RPMI7951 (cell line): ENCODE results near the gene TRIM62. TPM values are rescaled to one million over a fixed set of nuclear protein-coding genes. Genes with fewer than 3 reads are reported as not detected.
A peak's percentile ranks its signal among the peaks of the same experiment; 100 is the strongest.

ENCODE experiments used
- DNase-seq: peaks from one replicate; pipeline ENCODE4 v3.0.0-alpha.2; 2012; ENCODE audit warnings: low read depth
- total RNA-seq: library from RNA; depleted of rRNA; stranded (reverse); fragments of >200 nt; shearing (Covaris generic); gene quantifications from 2 replicates; pipeline ENCODE4 v1.2.3, GENCODE V29; 2014

TRIM62 gene
- total RNA-seq, 1 experiment from 2014 or later, result 5.6 TPM

- DNase-seq, result peak; percentile 64
These were observed 642 bp downstream of the TRIM62 start for GRCh38 chr1:33180911-33181890.

DNA sequence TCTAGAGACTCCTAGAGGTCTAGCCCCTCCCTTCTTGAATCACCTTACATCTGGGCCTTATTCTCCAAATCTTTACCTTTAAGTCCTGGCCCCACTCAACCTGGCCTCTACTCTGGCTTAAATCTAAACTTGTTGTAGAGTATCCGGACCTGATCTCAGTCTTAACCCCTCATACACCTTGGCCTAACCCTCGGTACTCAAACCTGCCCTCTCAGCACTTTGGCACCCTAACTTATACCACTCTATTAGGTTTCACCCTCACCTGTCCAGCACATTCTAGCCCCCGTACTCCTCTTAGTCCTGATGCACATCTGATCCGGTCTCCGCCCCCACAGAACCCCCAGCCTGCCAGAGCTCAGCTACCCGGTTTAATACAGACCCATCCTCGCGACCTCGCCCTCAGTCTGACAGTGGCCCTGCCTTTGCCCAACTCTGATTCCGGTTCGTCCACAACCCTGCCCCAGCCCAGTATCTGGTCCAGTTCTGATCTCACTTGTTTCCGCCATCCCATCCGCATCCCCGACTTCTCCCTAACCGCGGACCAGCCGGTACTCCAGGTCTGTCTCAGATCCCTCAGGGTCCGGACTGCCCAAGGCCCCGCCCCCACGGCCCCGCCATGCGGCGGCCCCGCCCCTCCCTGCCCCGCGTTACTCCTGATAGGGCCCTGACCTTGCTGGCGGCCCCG is 1.5 kb downstream of the TRIM62 start:
- DNase-seq, result peak; percentile 91

- DNase-seq, result no peak
These were observed 2.9 kb downstream of the TRIM62 start for GRCh38 chr1:33178836-33179439.

- no peak for DNase-seq
These were observed 3.8 kb downstream of the TRIM62 start for GRCh38 chr1:33177996-33178540.

GRCh38 chr1:33176887-33177286 is 5.0 kb downstream of the TRIM62 start:
- no peak for DNase-seq

- DNase-seq, result peak; percentile 98
These were observed 5.4 kb downstream of the TRIM62 start for GRCh38 chr1:33176362-33176850.

- no peak for DNase-seq
These were observed 6.0 kb downstream of the TRIM62 start for GRCh38 chr1:33175865-33176264.

- DNase-seq, result no peak
These were observed 8.8 kb downstream of the TRIM62 start for GRCh38 chr1:33173091-33173490.

DNA sequence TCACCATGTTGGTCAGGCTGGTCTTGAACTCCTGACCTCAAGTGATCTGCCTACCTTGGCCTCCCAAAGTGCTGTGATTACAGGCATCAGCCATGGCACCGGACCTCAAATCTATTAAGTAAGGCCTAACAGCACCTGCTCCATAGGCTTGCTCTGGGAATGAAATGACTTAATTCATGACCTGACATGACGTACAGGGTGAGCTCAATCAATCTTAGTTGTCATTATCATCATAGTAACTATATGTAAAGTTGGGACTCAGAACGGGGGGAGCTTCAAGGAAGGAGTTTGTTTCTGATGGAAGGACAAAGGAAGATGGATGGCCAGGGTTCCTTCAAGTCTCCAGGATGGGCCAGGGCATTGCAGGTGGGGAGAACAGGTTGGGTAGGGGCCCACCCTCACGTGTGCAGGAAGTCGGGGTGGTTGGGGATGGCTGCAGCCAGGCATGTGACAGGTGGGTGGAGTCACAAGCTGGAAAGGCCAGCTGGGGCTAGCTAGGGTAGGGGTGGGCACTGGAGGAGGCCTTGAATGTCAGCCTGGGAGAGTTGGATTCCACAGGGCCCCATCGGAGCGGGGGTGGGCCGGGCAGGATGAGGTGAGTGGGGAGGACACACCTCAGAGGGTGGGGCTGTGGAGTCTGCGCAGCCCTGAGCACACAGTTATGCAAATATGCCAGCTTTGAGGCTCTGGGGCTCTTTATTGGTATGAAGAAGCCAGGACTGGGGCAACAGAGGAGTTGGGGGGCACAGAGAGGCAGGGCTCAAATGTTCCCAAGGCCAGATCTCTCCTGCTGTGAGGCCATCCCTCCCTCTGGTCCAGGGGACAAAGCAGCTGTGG is 9.6 kb downstream of the TRIM62 start:
- no peak for DNase-seq

- DNase-seq, result peak; percentile 28
These were observed 11.2 kb downstream of the TRIM62 start for GRCh38 chr1:33170351-33171274.

GRCh38 chr1:33169290-33170055 is 12.4 kb downstream of the TRIM62 start:
- no peak for DNase-seq

DNA sequence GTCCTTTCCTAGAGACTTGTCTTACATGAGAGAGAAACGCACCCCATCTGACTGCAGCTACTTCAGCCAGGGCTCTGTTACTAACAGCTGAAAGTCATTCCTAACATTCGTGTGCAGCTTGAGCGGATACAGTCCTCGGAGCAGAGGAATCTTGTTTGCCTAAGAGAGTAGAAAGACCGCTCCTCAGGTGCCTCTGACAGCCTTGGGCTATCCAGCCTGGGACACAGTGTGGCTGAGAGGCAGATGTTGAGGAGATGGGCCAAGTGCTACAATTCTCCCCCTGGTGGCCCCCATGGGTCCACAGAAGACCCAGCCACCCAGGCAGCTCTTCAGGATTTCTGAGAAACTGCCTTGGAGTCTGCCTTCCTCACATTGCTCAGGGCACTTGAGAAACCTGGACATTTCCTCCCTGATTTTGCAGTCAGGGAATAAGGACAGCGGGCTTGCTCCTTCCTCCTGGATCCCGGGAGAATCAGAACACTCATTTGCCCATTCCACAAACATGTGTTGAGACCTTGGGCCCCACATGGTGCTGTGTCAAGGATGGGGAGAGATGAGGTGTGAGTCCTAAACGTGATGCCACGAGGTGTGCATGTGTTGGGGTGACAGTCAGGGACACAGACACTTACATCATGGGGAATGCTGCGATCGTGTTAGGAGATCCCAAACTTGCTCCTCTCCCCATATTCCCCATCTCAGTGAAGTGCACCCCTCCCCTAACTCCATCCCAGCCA is 13.1 kb downstream of the TRIM62 start:
- DNase-seq, result no peak

DNA sequence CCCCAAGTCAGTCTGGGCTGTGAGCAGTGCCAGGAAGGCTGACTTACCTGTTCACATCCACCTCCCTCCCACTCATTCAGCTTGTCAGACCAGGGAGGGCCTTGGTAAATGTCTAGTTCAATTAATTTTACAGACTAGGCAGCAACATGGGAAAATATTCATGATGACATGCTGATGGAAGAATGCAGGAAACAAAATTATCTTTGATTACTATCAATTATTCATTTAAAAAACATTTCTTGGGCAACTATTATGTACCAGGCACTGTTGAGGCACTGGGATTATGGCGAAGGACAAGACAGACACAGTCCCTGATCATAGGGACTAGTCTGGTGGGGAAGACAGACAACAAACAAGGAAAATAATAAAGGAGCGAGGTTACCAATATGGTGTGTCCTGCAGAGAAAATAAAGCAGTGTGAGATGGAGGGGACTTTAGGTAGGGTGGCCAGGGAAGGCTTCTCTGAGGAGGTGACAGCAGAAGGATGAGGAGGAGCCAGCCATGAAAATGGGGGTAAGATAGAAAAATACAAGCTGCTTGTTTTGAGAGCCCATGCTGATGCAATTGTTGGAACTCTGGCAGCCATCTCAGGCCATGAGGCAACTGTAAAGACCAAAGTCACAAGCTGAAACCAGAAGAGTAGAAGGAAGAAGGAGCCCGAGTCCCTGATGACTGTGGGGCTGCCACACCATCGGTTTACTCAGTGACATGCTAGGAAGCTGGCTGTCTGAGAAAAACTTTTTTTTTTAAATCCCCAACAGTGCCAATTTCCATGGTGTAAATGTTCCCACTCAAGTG is 14.0 kb downstream of the TRIM62 start:
- DNase-seq, result no peak

DNA sequence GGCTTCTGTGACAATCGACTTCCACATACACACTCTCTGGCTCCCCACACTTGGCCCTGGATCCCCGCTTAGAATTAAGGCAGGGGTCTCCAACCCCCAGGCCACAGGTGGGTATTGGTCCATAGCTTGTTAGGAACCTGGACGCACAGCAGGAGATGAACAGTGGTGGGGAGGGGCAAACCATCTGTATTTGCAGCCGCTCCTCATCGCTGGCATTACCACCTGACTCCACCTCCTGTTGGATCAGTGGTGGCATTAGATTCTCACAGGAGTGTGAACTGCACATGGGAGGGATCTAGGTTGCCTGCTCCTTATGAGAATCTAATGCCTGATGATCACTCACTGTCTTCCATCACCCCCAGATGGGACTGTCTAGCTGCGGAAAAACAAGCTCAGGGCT is 16.0 kb downstream of the TRIM62 start:
- no peak for DNase-seq

DNA sequence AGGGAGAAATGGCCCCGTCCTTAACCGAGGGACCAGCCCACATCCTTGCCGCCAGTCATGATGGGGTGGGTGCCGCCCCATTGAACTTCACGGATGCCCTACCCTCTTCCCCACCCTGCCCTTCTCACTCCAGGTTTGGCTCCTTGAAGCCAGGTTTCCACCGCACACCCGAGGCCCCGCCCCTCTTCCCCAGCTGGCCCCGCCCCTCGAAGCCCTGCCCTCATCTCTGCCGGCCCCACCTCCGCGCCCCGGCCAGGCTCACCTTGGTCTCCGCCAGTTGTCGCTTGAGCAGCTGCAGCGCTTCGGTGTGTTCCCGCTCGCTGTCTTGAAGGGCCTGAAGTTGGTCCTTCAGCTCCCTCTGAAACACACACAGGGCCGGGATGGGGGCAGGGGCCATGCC is 16.6 kb downstream of the TRIM62 start:
- DNase-seq, result no peak

- DNase-seq, result peak; percentile 84
These were observed 18.0 kb downstream of the TRIM62 start for GRCh38 chr1:33163621-33164519.

DNA sequence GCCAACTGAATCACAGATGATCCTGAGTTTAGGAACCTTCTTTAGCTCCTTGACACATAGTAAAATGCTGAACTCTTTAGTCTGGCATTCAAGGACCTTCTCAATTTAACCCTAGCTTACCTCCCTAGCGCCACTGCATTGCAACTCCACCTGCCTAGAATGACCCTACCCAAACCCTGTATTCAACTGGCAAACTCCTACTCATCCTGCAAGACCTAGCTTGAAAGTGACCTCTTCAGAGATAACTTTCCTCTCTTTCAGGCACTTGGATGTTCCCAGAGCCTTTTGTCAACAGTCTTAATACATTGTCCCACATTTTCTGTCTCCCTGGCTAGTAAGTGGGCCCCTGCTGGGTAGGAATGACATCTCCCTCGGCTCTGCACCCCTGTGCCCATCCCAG is 19.7 kb downstream of the TRIM62 start:
- no peak for DNase-seq
